ENCODE measurements around the gene ATP5ME. TPM values are rescaled to one million over a fixed set of nuclear protein-coding genes. Genes with fewer than 3 reads are reported as not detected.

Gene ATP5ME
- total and polyA plus RNA-seq, 2 of the 13 experiments (the other 11 are each of a cell fraction or from before 2014, with no cell fraction given): 305 to 753 TPM

- TF ChIP-seq ONECUT2 (CRISPR knock-in tag; IDR thresholded peaks at IDR 0.05): no peak
- TF ChIP-seq EHMT2 (IDR thresholded peaks at IDR 0.05; ENCODE audit: borderline replicate concordance, low read depth, low read length): no peak
- TF ChIP-seq ZNF883 (CRISPR knock-in tag; IDR thresholded peaks at IDR 0.05; ENCODE audit: not compliant biosample characterization): peak; percentile 81
- TF ChIP-seq ATF2 (CRISPR knock-in tag; IDR thresholded peaks at IDR 0.05): peak; percentile 99
- peak; percentile 58; the same call in 1 of the 2 replicates for TF ChIP-seq DR1 (CRISPR knock-in tag; IDR thresholded peaks at IDR 0.05)
- TF ChIP-seq THRA (CRISPR knock-in tag; IDR thresholded peaks at IDR 0.05; ENCODE audit: borderline replicate concordance): no peak
- TF ChIP-seq KDM4B (CRISPR knock-in tag; IDR thresholded peaks at IDR 0.05): 0 out of 2 replicates have a peak, but pooled peaks have one; percentile 19
- peak; percentile 98 for TF ChIP-seq SRY (CRISPR knock-in tag; IDR thresholded peaks at IDR 0.05)
- peak; percentile 63 for TF ChIP-seq PAXIP1 (CRISPR knock-in tag; conservative IDR thresholded peaks at IDR 0.05)
- 0 out of 2 replicates have a peak, but pooled peaks have one; percentile 14 for TF ChIP-seq GATA4 (IDR thresholded peaks at IDR 0.05; ENCODE audit: borderline replicate concordance, low read depth)
- TF ChIP-seq RARG (CRISPR knock-in tag; IDR thresholded peaks at IDR 0.05; ENCODE audit: low read depth): 0 out of 2 replicates have a peak, but pooled peaks have one; percentile 28
- TF ChIP-seq MAF1 (CRISPR knock-in tag; IDR thresholded peaks at IDR 0.05; ENCODE audit: borderline replicate concordance): no peak
- no peak for TF ChIP-seq RAD51 (IDR thresholded peaks at IDR 0.05; ENCODE audit: borderline replicate concordance)
- peak; percentile 93; the same call in 1 of the 2 replicates for TF ChIP-seq IRF9 (CRISPR knock-in tag; IDR thresholded peaks at IDR 0.05; ENCODE audit: borderline replicate concordance)
- TF ChIP-seq ZNF83 (CRISPR knock-in tag; IDR thresholded peaks at IDR 0.05; ENCODE audit: borderline replicate concordance): peak; percentile 31; the same call in 1 of the 2 replicates
- TF ChIP-seq THAP11 (CRISPR knock-in tag; IDR thresholded peaks at IDR 0.05): peak; percentile 91
Measured at GRCh38 chr4:674172-675035, at the start of gene ATP5ME, which contains the start of gene MYL5 (continued).

All from HepG2 (cell line).